ENCODE results near the gene USF2.
"Not testable (repeated sequence)": the region's sequence is repeated elsewhere in the genome, so short reads cannot be mapped to it uniquely, and the experiment has no call there.

Gene USF2

DNA sequence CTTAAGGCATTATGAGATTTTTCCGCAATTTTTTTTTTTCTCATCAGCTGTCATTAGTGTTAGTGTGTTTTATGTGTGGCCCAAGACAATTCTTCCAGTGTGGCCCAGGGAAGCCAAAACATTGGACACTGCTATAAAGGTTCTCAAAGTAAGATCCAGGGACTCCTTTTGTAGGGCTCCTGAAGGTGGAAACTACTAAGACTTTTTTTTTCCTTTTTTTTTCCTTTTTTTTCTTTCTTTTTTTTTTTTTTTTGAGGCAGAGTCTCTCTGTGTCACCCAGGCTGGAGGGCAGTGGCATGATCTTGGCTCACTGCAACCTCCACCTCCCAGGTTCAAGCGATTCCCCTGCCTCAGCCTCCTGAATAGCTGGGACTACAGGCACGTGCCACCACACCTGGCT is 16.7 kb downstream of the USF2 start:
- not testable (repeated sequence) for H2BK15ac ChIP-seq (ENCODE audit: low read depth, poor library complexity, severe bottlenecking); H4K8ac ChIP-seq (ENCODE audit: low read length); DNase-seq; H2BK5ac ChIP-seq (ENCODE audit: low read depth, low read length, poor library complexity, severe bottlenecking); H3K36me3 ChIP-seq (ENCODE audit: control insufficient read depth in 1 of 2, insufficient read depth in 2 of 2, low read depth in 1 of 2, low read length in 2 of 2); H3K4ac ChIP-seq (ENCODE audit: low read depth in 1 of 2, low read length in 2 of 2); H2AFZ ChIP-seq (ENCODE audit: low read depth, low read length); H3K18ac ChIP-seq (ENCODE audit: low read depth in 1 of 2, low read length in 2 of 2); H3K14ac ChIP-seq (ENCODE audit: low read length in 2 of 2); H3K9ac ChIP-seq (ENCODE audit: low read length); H2AK5ac ChIP-seq (ENCODE audit: low read length, severe bottlenecking); H2BK12ac ChIP-seq (ENCODE audit: low read length in 2 of 2); H3K4me2 ChIP-seq (ENCODE audit: low read length, poor library complexity, severe bottlenecking); H3K23ac ChIP-seq (ENCODE audit: low read length in 2 of 2); H3K4me1 ChIP-seq (ENCODE audit: control insufficient read depth, insufficient read depth, low read depth, low read length); H4K91ac ChIP-seq (ENCODE audit: low read length); H3K27ac ChIP-seq (ENCODE audit: low read length, poor library complexity, severe bottlenecking); H2BK120ac ChIP-seq (ENCODE audit: low read depth, low read length); H3K79me1 ChIP-seq (replicated peaks; ENCODE audit: low read length, poor library complexity, severe bottlenecking); H3K4me3 ChIP-seq (ENCODE audit: insufficient read depth in 1 of 2, low read depth in 1 of 2, low read length in 2 of 2); H3K9me3 ChIP-seq (ENCODE audit: control insufficient read depth, low read length)
- 94% methylated on average over 2 of the region's 3 CpGs for WGBS
- H3K27me3 ChIP-seq (ENCODE audit: control insufficient read depth in 1 of 2, insufficient read depth in 1 of 2, low read length in 2 of 2): peaks cover 29 to 44% of the 10 kb centered on the region in 2 experiments

GRCh38 chr19:35286101-35286500 is 17.3 kb downstream of the USF2 start:
- not testable (repeated sequence) for H3K36me3 ChIP-seq (ENCODE audit: control insufficient read depth in 1 of 2, insufficient read depth in 2 of 2, low read depth in 1 of 2, low read length in 2 of 2); H3K4me3 ChIP-seq (ENCODE audit: insufficient read depth in 1 of 2, low read depth in 1 of 2, low read length in 2 of 2); H3K9ac ChIP-seq (ENCODE audit: low read length); H3K4ac ChIP-seq (ENCODE audit: low read depth in 1 of 2, low read length in 2 of 2); H3K18ac ChIP-seq (ENCODE audit: low read depth in 1 of 2, low read length in 2 of 2); H3K79me1 ChIP-seq (replicated peaks; ENCODE audit: low read length, poor library complexity, severe bottlenecking); H3K14ac ChIP-seq (ENCODE audit: low read length in 2 of 2); H4K8ac ChIP-seq (ENCODE audit: low read length); H2BK15ac ChIP-seq (ENCODE audit: low read depth, poor library complexity, severe bottlenecking); H2AK5ac ChIP-seq (ENCODE audit: low read length, severe bottlenecking); H2BK5ac ChIP-seq (ENCODE audit: low read depth, low read length, poor library complexity, severe bottlenecking); H3K4me1 ChIP-seq (ENCODE audit: control insufficient read depth, insufficient read depth, low read depth, low read length); H3K27ac ChIP-seq (ENCODE audit: low read length, poor library complexity, severe bottlenecking); H3K23ac ChIP-seq (ENCODE audit: low read length in 2 of 2); H3K4me2 ChIP-seq (ENCODE audit: low read length, poor library complexity, severe bottlenecking); H3K9me3 ChIP-seq (ENCODE audit: control insufficient read depth, low read length); DNase-seq; H2AFZ ChIP-seq (ENCODE audit: low read depth, low read length); H2BK12ac ChIP-seq (ENCODE audit: low read length in 2 of 2); H4K91ac ChIP-seq (ENCODE audit: low read length); H2BK120ac ChIP-seq (ENCODE audit: low read depth, low read length)
- peaks cover 32 to 47% of the 10 kb centered on the region in 2 experiments for H3K27me3 ChIP-seq (ENCODE audit: control insufficient read depth in 1 of 2, insufficient read depth in 1 of 2, low read length in 2 of 2)
- 76% methylated on average over 5 of the region's 5 CpGs for WGBS

GRCh38 chr19:35287713-35288112 is 19.0 kb downstream of the USF2 start:
- Histone ChIP-seq H2BK5ac (ENCODE audit: low read depth, low read length, poor library complexity, severe bottlenecking) (no peak overlapping the region), H4K8ac (ENCODE audit: low read length) (no peak overlapping the region), H2AK5ac (ENCODE audit: low read length, severe bottlenecking) (no peak overlapping the region), H2BK120ac (ENCODE audit: low read depth, low read length) (no peak overlapping the region), H3K18ac (ENCODE audit: low read depth in 1 of 2, low read length in 2 of 2) (no peak overlapping the region), H3K27ac (ENCODE audit: low read length, poor library complexity, severe bottlenecking) (no peak overlapping the region), H3K27me3 (ENCODE audit: control insufficient read depth in 1 of 2, insufficient read depth in 1 of 2, low read length in 2 of 2) (peaks cover 25 to 45% of the 10 kb centered on the region in 2 experiments), H2BK15ac (ENCODE audit: low read depth, poor library complexity, severe bottlenecking) (no peak overlapping the region), H3K79me1 (replicated peaks; ENCODE audit: low read length, poor library complexity, severe bottlenecking) (no peaks in the 10 kb centered on the region), H2AFZ (ENCODE audit: low read depth, low read length) (no peak overlapping the region), H3K4ac (ENCODE audit: low read depth in 1 of 2, low read length in 2 of 2) (no peak overlapping the region), H4K91ac (ENCODE audit: low read length) (no peak overlapping the region), H3K36me3 (ENCODE audit: control insufficient read depth in 1 of 2, insufficient read depth in 2 of 2, low read depth in 1 of 2, low read length in 2 of 2) (no peaks in the 10 kb centered on the region), H2BK12ac (ENCODE audit: low read length in 2 of 2) (no peak overlapping the region), H3K4me2 (ENCODE audit: low read length, poor library complexity, severe bottlenecking) (no peak overlapping the region), H3K9me3 (ENCODE audit: control insufficient read depth, low read length) (no peaks in the 10 kb centered on the region), H3K4me3 (ENCODE audit: insufficient read depth in 1 of 2, low read depth in 1 of 2, low read length in 2 of 2) (no peak overlapping the region), H3K23ac (ENCODE audit: low read length in 2 of 2) (no peak overlapping the region), H3K14ac (ENCODE audit: low read length in 2 of 2) (no peak overlapping the region), H3K9ac (ENCODE audit: low read length) (no peak overlapping the region), H3K4me1 (ENCODE audit: control insufficient read depth, insufficient read depth, low read depth, low read length) (no peaks in the 10 kb centered on the region)
- 86% methylated on average over 10 of the region's 10 CpGs for WGBS
- no peak for DNase-seq

GRCh38 chr19:35288331-35288730 is 19.6 kb downstream of the USF2 start:
- no peaks in the 10 kb centered on the region for H3K79me1 ChIP-seq (replicated peaks; ENCODE audit: low read length, poor library complexity, severe bottlenecking)
- H3K9ac ChIP-seq (ENCODE audit: low read length): no peak overlapping the region
- no peaks in the 10 kb centered on the region for H3K36me3 ChIP-seq (ENCODE audit: control insufficient read depth in 1 of 2, insufficient read depth in 2 of 2, low read depth in 1 of 2, low read length in 2 of 2)
- no peak overlapping the region for H2BK120ac ChIP-seq (ENCODE audit: low read depth, low read length)
- no peak overlapping the region for H3K4me2 ChIP-seq (ENCODE audit: low read length, poor library complexity, severe bottlenecking)
- H3K18ac ChIP-seq (ENCODE audit: low read depth in 1 of 2, low read length in 2 of 2): no peak overlapping the region
- no peak overlapping the region for H3K23ac ChIP-seq (ENCODE audit: low read length in 2 of 2)
- H3K27me3 ChIP-seq (ENCODE audit: control insufficient read depth in 1 of 2, insufficient read depth in 1 of 2, low read length in 2 of 2): peaks cover 23 to 46% of the 10 kb centered on the region in 2 experiments
- no peak overlapping the region for H3K4ac ChIP-seq (ENCODE audit: low read depth in 1 of 2, low read length in 2 of 2)
- H2AFZ ChIP-seq (ENCODE audit: low read depth, low read length): no peak overlapping the region
- WGBS: 79% methylated on average over 2 of the region's 2 CpGs
- no peak overlapping the region for H3K27ac ChIP-seq (ENCODE audit: low read length, poor library complexity, severe bottlenecking)
- no peak overlapping the region for H3K14ac ChIP-seq (ENCODE audit: low read length in 2 of 2)
- H2BK12ac ChIP-seq (ENCODE audit: low read length in 2 of 2): no peak overlapping the region
- no peaks in the 10 kb centered on the region for H3K9me3 ChIP-seq (ENCODE audit: control insufficient read depth, low read length)
- H3K4me3 ChIP-seq (ENCODE audit: insufficient read depth in 1 of 2, low read depth in 1 of 2, low read length in 2 of 2): no peak overlapping the region
- no peak overlapping the region for H2AK5ac ChIP-seq (ENCODE audit: low read length, severe bottlenecking)
- H3K4me1 ChIP-seq (ENCODE audit: control insufficient read depth, insufficient read depth, low read depth, low read length): no peaks in the 10 kb centered on the region
- H4K8ac ChIP-seq (ENCODE audit: low read length): no peak overlapping the region
- H4K91ac ChIP-seq (ENCODE audit: low read length): no peak overlapping the region
- no peak overlapping the region for H2BK15ac ChIP-seq (ENCODE audit: low read depth, poor library complexity, severe bottlenecking)
- no peak overlapping the region for H2BK5ac ChIP-seq (ENCODE audit: low read depth, low read length, poor library complexity, severe bottlenecking)
- no peak for DNase-seq
